ENCODE data around the gene ITPRIP.

DNA sequence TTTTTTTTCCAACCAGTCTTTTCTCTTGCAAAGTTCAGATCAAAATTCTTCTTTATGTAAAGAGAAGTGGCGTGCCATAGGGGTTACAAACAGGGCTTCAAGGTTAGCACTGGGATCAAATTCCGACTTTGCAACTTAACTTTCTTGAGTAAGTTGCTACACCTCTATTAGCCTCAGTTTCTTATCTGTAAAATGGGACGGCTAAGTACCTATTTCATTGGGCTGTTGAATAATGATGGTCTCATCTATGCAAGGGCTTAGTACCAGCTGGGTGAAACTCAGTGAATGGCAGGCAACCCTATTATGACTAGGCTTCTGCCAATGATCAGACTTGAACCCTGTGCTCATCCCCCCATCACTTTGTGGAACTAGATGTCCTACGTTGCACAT lies 33.9 kb downstream of the ITPRIP start:
- TF ChIP-seq, protein P1, sequence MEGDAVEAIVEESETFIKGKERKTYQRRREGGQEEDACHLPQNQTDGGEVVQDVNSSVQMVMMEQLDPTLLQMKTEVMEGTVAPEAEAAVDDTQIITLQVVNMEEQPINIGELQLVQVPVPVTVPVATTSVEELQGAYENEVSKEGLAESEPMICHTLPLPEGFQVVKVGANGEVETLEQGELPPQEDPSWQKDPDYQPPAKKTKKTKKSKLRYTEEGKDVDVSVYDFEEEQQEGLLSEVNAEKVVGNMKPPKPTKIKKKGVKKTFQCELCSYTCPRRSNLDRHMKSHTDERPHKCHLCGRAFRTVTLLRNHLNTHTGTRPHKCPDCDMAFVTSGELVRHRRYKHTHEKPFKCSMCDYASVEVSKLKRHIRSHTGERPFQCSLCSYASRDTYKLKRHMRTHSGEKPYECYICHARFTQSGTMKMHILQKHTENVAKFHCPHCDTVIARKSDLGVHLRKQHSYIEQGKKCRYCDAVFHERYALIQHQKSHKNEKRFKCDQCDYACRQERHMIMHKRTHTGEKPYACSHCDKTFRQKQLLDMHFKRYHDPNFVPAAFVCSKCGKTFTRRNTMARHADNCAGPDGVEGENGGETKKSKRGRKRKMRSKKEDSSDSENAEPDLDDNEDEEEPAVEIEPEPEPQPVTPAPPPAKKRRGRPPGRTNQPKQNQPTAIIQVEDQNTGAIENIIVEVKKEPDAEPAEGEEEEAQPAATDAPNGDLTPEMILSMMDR (conservative IDR thresholded peaks at IDR 0.05 in 1 of 2, IDR thresholded peaks at IDR 0.05 in 1 of 2; ENCODE audit: extremely low read depth in 1 of 2, insufficient read depth in 1 of 2, low read depth in 1 of 2, low read length in 2 of 2) = no peak
- no peak for TF ChIP-seq EZH2 (IDR thresholded peaks at IDR 0.05; ENCODE audit: borderline replicate concordance, low read length)

All from mammary epithelial cell (primary cell).